Colon (tissue), 2 donors: ENCODE results near the gene UNC5CL.

Source experiments
- FAIRE-seq: peaks from 2 replicates; lab custom pipeline; 2012; peaks lifted over from hg19 to GRCh38; lab: Jason Lieb, UNC
- donor health status: control.
- donor health status: control.

Gene UNC5CL

DNA sequence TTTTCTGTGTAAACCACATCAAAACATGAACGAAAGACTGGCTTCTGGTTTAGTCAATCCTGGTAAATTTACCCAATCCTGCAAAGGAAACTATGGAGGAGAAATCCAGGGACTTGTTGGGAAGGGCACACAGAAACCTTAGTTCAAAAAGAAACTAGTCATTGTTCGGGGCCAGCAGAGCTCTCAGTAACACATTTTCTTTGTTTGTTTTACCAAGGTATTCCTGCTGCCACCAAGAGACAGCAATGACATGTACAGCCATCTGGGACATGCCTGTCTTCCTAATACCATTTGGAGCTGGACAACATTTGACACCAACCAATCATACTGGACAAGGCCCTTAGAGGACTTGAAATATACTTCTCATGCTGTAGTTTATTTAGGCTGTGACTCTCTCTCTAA, 24.9 kb upstream of the UNC5CL start:
- no peak for FAIRE-seq

DNA sequence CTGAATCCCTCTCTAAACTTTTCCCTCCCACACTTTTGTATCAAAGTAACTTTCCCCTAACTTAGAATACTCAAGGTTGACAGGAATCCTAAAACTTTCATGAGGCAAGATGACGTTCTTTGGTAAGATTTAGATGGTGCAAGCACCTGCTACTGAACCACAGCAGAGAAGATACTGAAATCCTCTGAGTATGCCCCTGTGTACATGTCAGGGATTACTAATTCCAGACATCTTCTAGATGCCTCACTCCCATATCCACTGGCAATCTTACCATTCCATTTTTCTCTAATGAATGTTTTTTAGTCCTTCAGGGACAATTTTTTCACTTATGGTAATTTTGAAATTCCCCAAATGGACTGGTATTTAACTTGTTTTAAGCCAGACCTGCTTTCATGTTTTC, 23.0 kb upstream of the UNC5CL start:
- no peak for FAIRE-seq

DNA sequence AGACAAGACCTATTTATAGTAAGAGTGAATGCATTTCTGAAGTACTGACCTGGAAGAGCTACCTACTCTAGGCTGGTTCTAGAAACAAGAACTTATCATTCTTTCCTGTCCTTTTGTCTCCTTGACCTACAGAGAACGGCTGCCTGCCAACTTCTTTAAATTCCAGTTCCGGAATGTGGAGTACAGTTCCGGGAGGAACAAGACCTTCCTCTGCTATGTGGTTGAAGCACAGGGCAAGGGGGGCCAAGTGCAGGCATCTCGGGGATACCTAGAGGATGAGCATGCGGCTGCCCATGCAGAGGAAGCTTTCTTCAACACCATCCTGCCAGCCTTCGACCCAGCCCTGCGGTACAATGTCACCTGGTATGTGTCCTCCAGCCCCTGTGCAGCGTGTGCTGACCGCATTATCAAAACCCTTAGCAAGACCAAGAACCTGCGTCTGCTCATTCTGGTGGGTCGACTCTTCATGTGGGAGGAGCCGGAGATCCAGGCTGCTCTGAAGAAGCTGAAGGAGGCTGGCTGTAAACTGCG, 22.2 kb upstream of the UNC5CL start:
- no peak for FAIRE-seq

DNA sequence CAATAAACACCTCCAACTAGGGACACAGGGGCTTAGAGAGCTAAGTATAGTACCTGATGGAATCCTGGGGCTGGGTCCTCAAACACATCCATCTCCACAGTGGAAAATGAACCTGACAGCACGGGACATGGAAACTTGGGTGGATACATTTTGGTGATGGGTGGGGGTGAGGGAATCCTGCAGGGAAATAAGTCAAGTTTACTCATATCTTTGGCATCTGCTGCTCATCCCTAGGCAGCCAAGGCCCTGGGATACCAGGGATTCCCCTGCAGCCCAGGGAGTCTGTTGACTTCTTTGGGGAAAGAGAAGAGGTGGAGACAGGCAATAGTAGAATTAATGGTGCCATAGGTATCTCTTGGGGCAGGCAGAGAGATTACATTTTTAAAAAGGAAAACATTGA, 20.5 kb upstream of the UNC5CL start:
- no peak for FAIRE-seq

DNA sequence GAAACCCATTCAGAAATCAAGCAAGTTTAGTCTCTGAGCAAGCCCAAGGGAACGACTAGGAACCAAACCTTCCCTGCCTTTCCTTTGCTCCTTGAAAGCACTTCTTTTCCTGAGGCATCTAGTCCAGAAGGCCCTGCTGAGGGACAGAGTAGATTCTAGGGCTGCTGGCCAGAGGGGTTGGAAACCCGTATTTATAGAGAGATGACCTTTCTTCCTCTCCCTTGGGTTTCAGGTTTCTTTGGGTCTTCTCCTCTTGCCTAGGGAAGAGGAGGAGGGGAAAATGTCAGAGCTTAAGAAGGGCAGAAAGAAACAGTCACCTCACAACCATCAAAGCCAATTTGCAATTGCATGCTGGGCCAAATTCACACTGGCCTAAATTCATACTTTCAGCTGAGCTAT, 19.8 kb upstream of the UNC5CL start:
- no peak for FAIRE-seq

DNA sequence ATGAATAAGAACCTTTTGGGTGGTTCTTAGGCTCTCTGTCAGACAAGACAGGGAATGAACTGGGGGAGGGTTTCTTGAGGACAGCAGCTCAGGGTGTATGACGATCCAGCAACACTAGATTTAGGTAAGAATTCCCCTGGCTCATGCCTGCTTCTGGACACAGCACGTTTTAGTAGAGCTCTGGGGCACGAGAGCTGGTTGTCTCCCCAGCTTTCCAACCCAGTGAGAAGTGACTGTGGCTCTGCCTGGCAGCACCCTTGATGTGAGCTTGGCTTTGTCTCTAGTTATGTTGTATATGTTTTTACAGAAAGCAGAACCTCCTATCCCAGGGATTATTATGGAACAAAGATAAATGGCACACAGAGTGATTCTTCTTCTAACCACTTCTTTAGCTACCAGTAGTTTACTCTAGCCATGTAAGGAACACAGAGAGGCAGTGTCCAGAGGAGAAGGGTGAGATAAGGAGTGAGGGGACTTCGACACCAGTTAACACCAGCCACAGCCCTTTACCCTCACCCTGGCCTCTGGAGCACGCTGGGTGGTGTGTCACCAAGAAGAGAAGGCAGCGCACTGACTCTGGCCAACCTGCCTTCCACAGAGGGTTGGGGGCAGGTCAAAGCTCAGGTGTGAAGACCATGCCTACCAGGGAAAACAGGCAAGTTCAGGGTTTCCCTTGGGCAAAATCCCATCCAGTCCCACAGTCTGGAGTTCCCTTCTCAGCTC, 17.9 kb upstream of the UNC5CL start:
- FAIRE-seq: no peak

DNA sequence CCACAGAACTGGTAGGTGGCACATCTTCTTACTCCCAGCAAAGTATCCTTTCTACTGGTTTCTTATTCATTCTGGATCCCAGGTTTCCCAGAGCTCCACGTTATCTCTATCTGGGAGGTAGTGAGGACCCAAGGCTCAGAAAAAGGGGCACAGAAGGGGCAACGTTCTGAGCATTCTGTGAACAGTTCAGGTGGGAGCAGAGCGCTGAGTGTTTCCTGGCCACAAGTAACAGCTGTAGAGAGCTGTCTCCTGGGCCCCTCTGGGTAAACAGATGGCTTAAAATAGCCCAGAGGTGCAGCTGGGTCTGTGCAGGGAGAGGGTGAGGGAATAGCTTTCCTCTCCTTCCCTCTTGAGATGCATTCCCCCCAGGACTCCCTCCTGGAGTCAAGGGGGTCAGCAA, 16.1 kb upstream of the UNC5CL start:
- FAIRE-seq: no peak

DNA sequence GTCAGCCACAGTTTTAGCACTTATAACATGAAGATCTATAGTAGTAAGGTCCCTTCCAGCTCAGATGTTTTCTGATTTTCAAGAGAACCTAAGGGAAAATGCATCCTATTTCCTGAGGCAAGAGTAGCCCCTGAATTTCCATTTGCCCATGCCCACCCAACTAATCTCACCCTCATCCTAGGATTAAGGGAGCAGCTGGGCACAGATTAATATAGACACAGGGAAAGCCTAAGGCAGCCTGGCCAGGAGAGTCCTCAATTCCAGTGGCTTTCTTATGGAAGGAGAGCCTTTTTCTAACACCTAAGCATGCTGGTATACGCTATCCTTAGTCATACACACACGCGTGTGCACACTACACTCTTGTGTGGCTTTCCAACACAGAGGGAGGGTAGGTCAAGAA, 15.5 kb upstream of the UNC5CL start:
- FAIRE-seq: no peak

DNA sequence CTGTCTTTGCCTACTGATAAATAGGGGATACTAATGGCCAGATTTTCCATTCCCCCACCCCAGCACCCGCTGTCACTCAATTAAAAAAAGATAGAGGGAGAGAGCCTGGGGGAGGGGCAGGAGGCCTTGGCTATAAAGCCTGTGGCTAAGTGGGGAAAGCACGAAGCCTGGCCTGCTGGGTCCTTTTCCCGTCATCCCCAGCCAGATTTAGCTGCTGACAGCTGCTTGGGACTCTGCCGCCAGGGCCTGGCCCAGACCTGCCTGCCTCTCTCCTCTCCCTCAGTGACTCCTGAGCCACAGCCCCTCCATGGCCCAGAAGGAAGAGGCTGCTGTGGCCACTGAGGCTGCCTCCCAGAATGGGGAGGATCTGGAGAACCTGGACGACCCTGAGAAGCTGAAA, 14.0 kb upstream of the UNC5CL start, which contains the start of gene APOBEC2:
TSS of gene APOBEC2 (plus strand) at position 162 of the 400 bp plus-strand sequence. CDS start at position 308, 146 bp downstream.
- FAIRE-seq: no peak

DNA sequence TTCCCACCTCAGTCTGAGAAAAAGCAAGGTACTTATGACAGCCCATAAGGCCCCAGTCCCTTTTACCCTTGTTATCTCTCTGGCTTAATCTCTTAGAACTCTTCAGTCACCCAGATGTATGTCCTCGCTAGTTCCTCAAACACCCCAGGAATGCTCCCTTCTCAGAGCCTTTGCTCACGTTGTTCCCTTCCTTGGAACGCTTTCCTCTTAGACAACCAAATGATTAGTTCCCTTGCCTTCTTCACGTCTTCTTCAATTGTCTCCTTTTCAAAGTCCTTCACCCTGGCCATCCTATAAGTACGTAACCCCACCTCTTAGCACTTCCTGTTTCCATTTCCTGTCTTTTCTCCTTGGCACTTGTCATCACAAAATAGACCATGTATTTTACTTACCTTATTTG, 12.9 kb upstream of the UNC5CL start:
- FAIRE-seq: no peak

DNA sequence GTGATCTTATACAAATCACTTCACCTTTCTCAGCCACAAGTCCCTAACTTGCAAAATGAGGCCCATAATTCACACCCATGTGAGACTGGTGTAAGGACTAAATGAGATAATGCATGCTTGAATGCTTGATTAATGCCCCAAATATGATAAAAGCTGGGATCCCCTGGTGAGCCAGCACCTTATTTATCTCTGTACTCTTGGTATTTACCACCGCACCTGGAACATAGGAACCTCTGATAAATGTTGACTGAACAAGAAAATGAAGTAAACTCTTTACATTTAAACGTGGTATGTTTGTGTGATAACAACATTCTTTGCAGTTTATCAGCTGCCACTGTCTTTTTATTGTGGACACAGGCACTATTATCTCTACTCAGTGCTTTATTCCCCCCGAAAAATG, 11.5 kb upstream of the UNC5CL start:
- no peak for FAIRE-seq

DNA sequence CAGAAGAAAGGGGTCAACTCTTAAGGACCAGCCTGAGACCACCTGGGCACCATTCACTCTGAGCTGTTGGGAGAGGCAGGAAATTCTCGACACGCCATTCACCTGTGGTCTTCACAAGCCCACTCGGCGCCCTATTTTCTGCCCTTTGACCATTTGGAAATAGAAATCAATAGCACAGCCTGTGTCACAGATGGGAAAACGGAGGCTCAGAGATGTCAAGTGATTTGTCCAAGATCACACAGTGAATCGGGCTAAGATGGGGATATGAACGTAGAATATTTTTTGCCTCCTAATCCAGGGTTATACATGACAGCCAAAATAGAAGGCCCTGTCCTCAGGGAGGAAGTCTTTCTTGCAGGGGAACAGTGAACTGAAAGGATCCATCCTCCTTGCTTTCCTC, 10.9 kb upstream of the UNC5CL start:
- no peak for FAIRE-seq

DNA sequence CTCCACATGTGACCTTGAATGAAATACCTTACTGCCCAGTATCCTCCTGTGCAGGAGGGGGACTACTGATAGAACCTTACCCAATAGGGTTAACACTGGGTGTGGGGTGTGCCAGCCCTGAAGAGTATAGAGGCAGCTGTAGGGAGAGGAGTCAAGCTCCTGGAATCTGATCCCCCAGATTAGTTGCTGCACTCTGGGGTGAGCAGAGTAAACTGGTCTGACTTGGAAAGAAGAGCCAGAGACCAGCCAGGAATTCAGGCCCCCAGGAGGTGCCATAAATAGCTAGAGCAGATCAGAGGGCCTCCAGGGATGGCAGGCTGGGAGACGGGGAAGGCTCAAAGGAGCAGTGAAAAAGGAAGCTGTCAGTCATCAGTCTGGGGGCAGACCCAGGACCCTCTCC, 10.5 kb upstream of the UNC5CL start:
- no peak for FAIRE-seq

DNA sequence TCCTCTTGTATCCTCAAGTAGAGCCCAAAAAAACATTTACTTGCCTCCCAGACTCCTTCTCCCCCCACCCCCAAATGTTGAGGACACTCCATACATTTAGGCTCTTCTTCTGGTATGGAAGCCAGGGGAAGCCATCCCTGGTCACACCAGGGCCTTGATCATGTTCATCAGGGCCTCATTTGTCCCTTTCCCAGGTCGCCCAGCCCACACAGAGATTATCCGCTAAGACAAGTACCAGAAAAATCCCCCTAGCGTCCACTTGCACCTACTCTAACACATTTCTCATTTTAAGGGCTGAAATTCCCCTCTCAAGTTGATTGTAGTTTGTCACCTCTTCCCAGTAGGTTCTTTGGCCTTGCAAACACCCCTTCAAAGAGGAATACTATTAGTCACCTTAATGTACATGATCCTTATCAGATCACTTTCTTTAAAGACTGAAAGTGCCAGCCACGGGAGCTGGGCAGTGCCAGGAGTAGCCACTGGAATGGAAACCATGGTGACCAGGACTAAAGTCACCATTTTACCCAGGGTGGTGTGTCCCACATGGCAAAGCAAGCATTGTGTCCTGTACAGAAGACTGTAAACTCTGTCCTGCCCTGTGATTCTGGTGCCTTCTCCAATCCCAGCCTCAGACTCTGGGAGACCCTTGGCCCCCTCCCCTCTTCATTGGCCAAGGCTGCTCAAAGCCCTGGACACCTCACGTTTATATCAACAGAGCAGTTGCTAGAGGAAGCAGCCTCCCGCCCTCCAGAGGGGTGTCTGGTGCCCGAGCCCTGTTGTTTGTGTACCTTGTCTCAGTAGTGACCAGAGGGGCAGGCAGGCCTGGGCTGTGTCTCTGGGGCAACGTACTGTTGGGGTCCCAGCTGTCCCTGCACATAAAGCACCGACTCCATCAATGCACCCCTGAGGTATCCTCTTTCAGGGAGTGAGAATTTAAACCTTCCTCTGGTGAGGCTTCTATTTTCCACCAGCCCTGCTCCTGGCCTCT, 9.0 kb upstream of the UNC5CL start:
- FAIRE-seq: no peak

DNA sequence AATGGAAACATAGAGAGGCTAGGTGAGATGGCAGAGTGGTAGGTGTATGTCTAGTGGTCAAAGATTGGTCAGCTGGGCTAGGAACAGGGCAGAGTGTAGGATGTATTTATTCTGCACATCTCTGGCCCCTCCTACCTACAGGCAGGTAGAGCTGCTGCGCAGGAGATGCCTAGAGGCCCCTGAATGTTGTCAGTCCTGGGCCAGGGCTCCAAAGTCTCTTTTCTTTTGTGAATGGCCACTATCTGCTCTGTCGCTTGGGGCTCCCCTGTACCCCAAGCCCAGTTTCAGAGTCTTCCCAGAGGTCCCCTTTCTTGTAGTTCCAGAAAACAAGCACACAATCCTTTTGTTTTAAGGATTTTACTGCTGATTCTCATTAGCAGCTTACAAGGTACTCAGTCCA, 8.3 kb upstream of the UNC5CL start:
- no peak for FAIRE-seq

DNA sequence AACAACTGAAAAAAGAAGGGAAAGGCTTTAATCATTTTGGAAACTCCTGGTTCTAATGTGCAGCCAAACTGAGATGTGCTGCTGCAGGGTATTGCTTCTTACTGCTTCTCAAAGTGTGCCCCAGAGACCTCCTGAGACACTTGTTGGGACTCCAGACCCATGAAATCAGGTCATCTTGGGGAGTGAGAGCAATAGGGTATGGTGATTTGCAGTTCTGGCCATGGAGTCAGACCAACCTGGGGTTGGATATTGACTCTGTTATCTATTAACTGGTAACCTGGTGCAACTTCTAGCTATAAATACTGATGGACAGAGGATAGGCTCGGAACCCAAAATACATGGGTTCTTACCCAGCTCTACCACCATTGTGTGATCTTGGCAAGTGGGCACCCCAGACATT, 7.1 kb upstream of the UNC5CL start:
- no peak for FAIRE-seq

DNA sequence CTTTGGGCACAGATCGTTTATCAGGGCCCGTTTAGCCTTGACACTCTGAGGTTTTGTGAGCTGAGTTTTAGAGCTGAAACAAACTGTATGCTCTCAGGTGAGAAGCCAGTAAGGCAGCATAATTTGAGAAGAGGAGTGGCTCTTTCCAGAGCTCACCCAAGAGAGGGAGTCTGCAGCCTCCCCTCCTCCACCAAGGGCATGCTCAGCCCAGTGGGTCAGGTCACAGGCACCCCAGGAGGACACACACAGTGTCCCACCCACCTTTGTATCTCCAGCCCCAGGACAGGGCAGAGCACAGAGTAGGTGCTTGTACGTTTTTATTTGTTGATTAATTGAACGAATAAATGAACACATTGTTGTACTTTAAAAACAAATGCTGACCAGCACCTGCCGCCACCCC, 6.6 kb upstream of the UNC5CL start:
- no peak for FAIRE-seq

DNA sequence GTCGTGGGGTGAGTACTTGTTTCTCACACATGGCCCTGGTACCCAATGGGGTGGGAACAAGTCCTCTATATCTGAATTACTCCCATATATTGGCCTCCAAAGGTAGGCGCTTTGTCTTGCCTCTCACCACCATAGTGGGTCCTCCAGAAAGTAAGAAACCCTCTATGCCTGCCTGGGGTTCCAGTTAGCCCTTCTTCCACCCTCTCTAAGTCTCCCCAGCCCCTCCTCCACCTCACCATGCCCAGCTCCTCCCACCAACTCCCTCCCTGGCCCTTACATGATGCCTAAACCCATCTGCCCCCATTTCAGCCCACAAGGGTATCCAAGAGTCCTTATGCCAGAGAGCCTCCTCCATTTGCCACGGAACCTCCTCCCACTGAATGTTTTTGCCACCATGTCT, 4.1 kb upstream of the UNC5CL start:
- FAIRE-seq: no peak

DNA sequence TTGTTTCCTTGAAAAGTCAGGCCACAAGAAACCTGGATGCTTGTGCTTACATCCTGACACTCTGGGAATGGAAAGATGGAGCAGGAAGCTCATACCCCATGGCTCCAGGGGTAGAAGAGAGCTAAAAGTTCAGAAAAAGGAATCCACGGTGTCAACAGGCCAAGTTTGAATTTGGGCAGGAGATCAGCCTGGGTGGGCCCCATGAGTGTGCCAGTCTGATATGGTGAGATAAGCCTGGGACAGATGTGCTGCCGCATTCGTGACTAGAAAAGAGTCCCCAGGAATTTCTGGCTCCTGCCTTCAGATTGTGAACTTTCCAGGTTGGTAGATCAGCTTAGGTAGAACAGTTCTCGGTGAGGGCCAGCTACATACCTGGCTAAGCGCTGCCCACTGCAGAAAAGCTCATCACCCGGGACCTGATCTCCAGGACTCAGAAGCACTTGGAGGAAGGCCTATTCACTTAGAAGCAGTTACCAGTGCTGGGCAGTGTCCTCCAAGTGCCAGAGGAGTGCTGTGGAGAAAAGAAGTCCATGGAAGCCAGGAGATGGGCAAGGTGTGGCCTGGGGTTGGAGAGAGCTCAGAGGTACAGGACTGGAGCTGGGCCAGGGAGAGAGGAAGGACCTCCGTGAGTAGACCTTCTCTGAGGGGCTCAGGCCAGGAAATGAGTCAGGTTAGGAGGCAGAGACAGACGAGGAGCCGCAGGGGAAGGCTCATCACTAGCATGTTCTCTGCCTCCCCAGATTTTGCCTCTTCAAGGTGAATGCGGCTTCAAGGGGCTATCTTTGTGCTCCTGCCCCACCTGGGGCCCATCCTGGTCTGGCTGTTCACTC, 3.4 kb upstream of the UNC5CL start, which contains the start of gene TSPO2:
TSS of gene TSPO2 (plus strand) at position 242 of the 830 bp plus-strand sequence. CDS start at position 761, 519 bp downstream.
- FAIRE-seq: no peak

DNA sequence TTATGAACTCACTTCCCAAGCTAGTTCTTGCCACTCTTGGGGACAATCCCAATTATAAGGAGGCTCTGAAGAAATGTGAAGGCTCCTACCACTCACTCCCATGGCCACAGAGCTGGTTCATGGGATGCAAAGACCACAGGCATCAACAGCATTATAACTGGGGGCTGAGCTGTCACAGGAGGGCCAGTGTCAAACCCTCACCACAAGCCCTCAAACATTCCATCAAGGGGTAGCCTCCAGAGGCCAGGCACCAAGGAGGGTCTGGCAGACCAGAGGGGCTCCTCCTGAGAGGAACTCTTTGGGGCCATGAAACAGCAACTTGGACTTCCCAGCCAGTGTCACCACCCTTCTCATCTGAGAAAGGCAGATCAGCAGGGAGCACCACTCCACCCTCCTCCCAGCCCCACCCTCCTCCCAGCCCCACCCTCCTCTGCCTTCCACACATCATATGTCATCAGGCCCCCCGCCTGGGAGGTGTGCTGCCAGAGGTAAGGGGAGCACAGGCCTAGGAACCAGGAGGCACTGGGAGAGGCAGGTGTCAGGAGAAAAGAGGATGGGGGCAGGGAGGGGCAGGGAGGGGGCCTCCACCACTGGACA, 2.0 kb upstream of the UNC5CL start:
- no peak for FAIRE-seq

DNA sequence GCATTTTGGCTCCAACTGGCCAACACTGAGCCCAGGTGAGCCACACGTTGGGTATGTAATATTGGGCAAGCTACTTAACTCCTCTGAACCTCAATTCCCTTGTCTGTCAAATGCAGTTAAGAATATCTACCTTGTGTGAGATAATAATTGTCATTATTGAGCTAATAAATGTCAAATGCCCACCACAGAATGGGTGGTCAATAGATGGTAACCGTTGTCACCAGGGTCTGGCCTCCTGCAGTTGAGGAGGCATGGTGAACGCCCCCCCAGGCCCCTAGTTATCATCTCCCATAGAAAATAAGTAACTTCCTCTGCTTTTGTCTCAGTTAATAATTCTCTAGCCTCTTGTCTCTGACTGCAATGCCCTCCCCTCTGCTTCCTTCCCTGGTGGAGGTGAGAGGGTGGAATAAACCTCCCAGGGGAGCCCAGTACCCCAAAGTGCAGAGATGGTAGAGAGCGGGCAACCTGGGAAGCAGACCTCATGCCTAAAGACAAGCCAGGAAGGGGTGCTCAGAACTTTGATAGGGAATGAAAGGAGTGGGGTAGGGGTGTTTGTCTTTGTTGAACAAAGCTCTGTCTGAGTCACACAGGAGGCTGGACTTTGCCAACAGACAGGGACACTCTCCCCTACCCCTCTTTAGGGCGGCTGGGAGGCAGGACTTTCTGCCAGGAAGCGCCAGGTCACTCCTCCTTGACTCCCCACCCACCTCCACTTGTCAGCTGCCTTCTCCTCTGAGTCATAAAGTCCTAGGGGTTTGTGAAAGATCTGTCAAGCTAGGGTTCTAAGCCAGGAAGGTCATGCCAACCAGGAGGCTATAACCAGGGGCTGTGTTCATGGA, 1.3 kb upstream of the UNC5CL start:
- no peak for FAIRE-seq
